GM12891 (cell line): ENCODE measurements around the gene PDCD2L.
"Not testable (repeated sequence)": the region's sequence is repeated elsewhere in the genome, so short reads cannot be mapped to it uniquely, and the experiment has no call there.

Source experiments
- DNase-seq: peaks from one replicate; pipeline ENCODE4 v3.0.0; 2011; ENCODE audit warnings: low spot score; ENCODE audit not compliant: insufficient read length
- FAIRE-seq: peaks from 2 replicates; lab custom pipeline; 2011; peaks lifted over from hg19 to GRCh38; lab: Jason Lieb, UNC
- PAX5 ChIP-seq: IDR thresholded peaks from 2 replicates; pipeline ENCODE4 v1.6.1; 2011; ENCODE audit warnings: low read length, moderate library complexity, mild to moderate bottlenecking; ENCODE audit not compliant: insufficient read depth, severe bottlenecking
- POLR2A ChIP-seq: IDR thresholded peaks from 2 replicates; pipeline ENCODE4 v1.6.1; 2011; ENCODE audit warnings: low read depth, low read length, control low read depth
- POLR2AphosphoS5 ChIP-seq: IDR thresholded peaks from 2 replicates; pipeline ENCODE4 v1.6.1; 2011; ENCODE audit warnings: low read depth, low read length, control low read depth
- POU2F2 ChIP-seq: IDR thresholded peaks from 2 replicates; pipeline ENCODE4 v1.6.1; 2011; ENCODE audit warnings: low read depth, mild to moderate bottlenecking, control low read depth, low read length, moderate library complexity
- SPI1 ChIP-seq: IDR thresholded peaks from 2 replicates; pipeline ENCODE4 v1.6.1; 2011; ENCODE audit warnings: low read depth, low read length, control low read depth
- TAF1 ChIP-seq: IDR thresholded peaks from 2 replicates; pipeline ENCODE4 v1.6.1; 2011; ENCODE audit warnings: low read depth, low read length, control low read depth

Gene PDCD2L

GRCh38 chr19:34363094-34363493, 41.1 kb upstream of the PDCD2L start:
- DNase-seq (no peak), FAIRE-seq (no peak)
- TF ChIP-seq POLR2AphosphoS5 = no peak
- TF ChIP-seq SPI1 = no peak
- no peak for TF ChIP-seq POLR2A
- TF ChIP-seq TAF1 = no peak
- no peak for TF ChIP-seq POU2F2
- no peak for TF ChIP-seq PAX5

- DNase-seq (no peak), FAIRE-seq (no peak)
- TF ChIP-seq SPI1 (no peak), PAX5 (no peak), POU2F2 (no peak), POLR2AphosphoS5 (no peak), POLR2A (no peak), TAF1 (no peak)
These were observed 40.3 kb upstream of the PDCD2L start for GRCh38 chr19:34363930-34364329.

- FAIRE-seq (no peak), DNase-seq (no peak)
- no peak for TF ChIP-seq POLR2A
- no peak for TF ChIP-seq POU2F2
These were observed 39.8 kb upstream of the PDCD2L start for GRCh38 chr19:34364462-34364829.

- peak; percentile 73 for TF ChIP-seq POLR2A
- TF ChIP-seq POLR2AphosphoS5 = peak; percentile 75
- no peak for TF ChIP-seq PAX5
- TF ChIP-seq SPI1 = no peak
- peak; percentile 65; the same call in 1 of the 2 replicates for TF ChIP-seq TAF1
- TF ChIP-seq POU2F2 = no peak
- peak; percentile 84 for DNase-seq
- peak; percentile 73 for FAIRE-seq
These were observed 39.3 kb upstream of the PDCD2L start, which contains the start of gene GPI for GRCh38 chr19:34364830-34365462. Gene GPI (plus strand): TSS chr19:34365196. CDS start chr19:34365267, 71 bp downstream.

GRCh38 chr19:34365463-34366401, 38.5 kb upstream of the PDCD2L start:
- FAIRE-seq (no peak), DNase-seq (peak; percentile 25)
- no peak for TF ChIP-seq PAX5
- TF ChIP-seq SPI1 = no peak
- no peak for TF ChIP-seq POU2F2
- no peak for TF ChIP-seq POLR2A
- TF ChIP-seq POLR2AphosphoS5 = no peak
- TF ChIP-seq TAF1 = no peak

GRCh38 chr19:34366738-34367623, 37.2 kb upstream of the PDCD2L start:
- FAIRE-seq (no peak), DNase-seq (no peak)
- TF ChIP-seq PAX5 (no peak), SPI1 (no peak), POLR2A (no peak), POU2F2 (no peak), POLR2AphosphoS5 (no peak), TAF1 (no peak)

- TF ChIP-seq POLR2A (no peak), POU2F2 (no peak), POLR2AphosphoS5 (no peak), SPI1 (no peak), PAX5 (no peak), TAF1 (no peak)
- DNase-seq = no peak
- FAIRE-seq = no peak
These were observed 36.6 kb upstream of the PDCD2L start for GRCh38 chr19:34367624-34367957.

- TF ChIP-seq POU2F2 = no peak
- no peak for TF ChIP-seq TAF1
- no peak for FAIRE-seq
- DNase-seq = no peak
These were observed 35.9 kb upstream of the PDCD2L start for GRCh38 chr19:34368338-34368737.

- FAIRE-seq, DNase-seq: not testable (repeated sequence)
These were observed 35.0 kb upstream of the PDCD2L start for GRCh38 chr19:34369166-34369565.
